NCI-H1417 (cell line): ENCODE results near the gene MUCL3.
A peak's percentile ranks its signal among the peaks of the same experiment; 100 is the strongest.
"Not testable (repeated sequence)": the region's sequence is repeated elsewhere in the genome, so short reads cannot be mapped to it uniquely, and the experiment has no call there.

Experiments used
- DNase-seq, 3 experiments: peaks; one replicate each; lab custom pipeline; 2025; lab: John Stamatoyannopoulos, UW

Gene MUCL3, protein sequence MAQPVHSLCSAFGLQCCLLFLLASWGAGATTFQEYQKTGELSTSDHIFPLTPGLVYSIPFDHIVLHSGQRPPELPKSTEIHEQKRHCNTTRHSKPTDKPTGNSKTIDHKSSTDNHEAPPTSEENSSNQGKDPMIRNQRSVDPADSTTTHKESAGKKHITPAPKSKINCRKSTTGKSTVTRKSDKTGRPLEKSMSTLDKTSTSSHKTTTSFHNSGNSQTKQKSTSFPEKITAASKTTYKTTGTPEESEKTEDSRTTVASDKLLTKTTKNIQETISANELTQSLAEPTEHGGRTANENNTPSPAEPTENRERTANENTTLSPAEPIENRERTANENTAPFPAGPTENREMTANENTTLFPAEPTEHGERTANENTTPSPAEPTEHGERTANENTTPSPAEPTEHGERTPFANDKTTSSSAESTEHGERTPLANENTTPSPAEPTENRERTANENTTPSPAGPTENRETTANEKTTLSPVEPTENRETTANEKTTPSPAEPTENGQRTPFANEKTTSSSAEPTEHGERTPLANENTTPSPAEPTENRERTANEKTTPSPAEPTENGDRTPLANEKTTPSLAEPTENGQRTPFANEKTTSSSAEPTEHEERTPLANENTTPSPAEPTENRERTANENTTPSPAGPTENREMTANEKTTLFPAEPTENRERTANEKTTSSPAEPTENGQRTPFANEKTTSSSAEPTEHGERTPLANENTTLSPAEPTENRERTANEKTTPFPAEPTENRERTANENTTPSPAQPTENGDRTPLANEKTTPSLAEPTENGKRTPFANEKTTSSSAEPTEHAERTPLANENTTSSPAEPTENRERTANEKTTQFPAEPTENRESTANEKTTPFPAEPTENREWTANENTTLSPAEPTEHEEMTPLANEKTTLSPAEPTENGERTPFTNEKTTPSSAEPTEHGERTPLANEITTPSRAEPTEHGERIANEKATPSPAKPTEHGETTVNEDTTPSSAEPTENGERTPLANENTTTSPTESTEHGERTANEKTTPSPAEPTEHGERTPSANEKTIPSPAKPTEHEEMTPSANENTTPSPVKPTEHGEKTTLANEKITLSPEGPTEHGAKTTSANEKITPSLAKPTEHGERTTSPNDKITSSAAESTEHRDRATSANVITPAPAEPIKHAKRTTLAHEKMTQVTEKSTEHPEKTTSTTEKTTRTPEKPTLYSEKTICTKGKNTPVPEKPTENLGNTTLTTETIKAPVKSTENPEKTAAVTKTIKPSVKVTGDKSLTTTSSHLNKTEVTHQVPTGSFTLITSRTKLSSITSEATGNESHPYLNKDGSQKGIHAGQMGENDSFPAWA (N-terminal part only)

DNA sequence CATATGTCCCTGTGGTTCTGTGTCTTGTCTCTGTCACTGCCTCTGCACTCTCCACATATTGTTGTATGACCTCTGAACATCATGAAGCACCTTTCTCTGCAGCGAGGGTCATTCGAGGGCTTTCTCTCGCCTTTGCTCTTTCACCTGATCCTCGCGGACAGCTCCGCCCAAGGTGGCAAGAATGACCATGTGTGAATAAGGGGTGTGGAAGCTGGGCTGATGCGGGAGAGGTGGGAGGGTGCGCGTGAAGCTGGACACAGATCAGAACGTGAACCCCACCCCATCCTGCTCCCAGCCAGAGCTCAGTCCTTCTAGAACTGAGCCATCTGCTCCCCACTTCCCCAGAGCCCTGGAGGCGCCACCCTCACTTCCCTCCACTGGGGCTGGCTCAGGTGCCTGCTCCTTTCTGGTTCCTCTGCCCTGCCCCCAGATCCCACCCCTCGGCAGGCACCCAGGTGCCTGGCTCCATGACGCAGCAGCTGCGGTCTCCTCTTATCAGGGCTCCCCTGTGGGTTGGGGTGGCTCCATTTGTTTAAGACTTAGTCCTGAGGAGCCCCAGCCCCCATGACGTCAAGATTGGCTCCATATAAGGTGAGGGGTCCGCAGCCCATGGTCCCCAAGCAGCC is at the start of gene MUCL3:
TSS of gene MUCL3 (plus strand) at position 613 of the 626 bp plus-strand sequence. CDS start 27 bp downstream, outside the sequence.
- no peak for DNase-seq

DNA sequence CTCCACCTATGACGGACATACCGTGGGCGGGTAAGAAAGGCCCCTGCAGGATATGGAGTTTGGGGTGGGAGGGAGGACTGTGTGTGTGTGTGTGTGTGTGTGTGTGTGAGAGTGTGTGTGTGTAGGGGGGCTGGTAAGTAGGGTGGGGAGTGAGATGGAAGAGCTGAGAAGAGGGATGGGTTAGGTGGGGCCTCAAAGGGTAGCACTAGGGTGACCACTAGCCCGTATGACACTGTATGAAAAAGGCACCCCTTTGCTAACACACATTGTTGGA is 49.4 kb upstream of the MUCL3 start:
- no peak for DNase-seq

DNA sequence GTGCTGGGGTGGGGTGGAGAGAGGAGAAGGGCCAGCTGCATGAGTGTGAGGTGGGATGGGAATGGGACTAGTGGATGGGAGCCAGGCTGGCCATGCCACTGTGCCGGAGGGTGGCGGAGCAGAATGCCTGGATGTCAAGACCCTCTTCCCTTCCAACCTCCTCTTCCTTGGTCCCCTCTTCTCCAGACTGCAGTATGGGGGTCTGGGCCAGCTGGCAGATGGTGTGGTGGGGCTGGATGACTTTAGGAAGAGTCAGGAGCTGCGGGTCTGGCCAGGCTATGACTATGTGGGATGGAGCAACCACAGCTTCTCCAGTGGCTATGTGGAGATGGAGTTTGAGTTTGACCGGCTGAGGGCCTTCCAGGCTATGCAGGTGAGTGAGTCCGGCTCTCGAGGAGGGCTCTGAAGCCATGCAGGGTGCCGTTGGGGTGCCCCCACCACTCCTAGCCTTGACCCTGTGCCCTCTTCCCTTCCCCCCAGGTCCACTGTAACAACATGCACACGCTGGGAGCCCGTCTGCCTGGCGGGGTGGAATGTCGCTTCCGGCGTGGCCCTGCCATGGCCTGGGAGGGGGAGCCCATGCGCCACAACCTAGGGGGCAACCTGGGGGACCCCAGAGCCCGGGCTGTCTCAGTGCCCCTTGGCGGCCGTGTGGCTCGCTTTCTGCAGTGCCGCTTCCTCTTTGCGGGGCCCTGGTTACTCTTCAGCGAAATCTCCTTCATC is 48.8 kb upstream of the MUCL3 start:
- DNase-seq, result no peak

DNA sequence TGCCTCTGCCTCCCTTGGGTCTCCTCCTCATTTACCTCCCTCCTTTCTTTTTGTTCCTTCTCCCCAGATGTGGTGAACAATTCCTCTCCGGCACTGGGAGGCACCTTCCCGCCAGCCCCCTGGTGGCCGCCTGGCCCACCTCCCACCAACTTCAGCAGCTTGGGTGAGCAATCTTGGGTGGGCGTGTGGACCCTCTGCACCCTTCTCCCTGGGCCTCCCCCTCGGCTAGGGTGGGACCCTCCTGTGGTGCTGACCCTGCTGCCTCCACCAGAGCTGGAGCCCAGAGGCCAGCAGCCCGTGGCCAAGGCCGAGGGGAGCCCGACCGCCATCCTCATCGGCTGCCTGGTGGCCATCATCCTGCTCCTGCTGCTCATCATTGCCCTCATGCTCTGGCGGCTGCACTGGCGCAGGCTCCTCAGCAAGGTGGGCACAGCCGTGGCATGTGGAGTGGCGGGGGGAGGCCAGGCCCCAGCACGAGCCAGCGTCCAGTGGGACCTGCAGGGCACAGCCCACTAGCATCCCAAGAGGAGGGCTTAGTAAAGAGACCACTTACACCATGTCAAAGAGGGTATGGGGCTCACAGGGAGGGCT is 47.7 kb upstream of the MUCL3 start:
- DNase-seq, result no peak

DNA sequence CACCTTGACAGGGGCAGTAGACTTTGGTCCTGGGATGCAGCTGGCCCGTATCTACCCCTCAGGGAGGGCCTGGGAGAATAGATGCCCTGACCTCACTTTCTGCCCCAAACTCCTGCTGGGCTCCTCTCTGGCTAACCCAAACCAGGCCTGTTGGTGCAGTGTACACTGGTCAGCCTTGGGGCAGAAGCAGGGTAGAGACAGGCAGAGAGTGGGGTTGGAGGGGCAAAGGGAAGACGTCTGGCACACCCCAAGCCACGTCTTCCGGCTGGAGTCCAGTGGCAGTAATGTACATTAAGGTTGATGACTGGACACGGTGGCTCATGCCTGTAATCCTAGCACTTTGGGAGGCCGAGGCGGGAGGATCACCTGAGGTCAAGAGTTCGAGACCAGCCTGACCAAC is 47.1 kb upstream of the MUCL3 start:
- DNase-seq, result no peak

DNA sequence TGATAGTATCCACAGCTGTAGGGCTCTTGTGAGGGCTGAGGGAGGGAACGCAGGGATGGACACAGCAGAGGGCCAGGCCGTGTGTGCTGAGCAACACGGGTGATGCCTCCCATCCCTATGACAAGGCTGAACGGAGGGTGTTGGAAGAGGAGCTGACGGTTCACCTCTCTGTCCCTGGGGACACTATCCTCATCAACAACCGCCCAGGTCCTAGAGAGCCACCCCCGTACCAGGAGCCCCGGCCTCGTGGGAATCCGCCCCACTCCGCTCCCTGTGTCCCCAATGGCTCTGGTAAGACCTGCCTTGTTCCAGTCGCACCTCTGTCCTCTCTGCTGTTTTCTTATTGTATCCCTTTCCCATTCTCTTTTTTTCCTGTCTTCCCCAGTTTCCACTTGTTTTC is 46.4 kb upstream of the MUCL3 start:
- no peak for DNase-seq

DNA sequence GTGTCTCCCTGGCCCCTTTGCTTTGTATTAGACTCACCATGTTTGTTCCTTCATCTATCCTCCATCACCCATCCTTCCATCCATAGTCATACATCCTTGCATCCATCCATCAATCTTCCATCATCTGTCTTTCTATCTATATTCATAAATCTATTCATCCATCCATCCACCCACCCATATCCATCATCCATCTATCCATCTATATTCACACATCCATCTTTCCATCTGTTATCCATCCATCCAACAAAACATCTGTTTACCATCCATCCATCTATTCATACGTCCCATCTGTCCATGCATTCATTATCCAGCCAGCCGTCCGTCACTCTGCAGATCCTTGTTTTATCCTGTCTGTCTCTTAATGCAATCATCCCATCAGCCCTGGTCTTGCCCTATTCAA is 45.8 kb upstream of the MUCL3 start:
- DNase-seq, result no peak

DNA sequence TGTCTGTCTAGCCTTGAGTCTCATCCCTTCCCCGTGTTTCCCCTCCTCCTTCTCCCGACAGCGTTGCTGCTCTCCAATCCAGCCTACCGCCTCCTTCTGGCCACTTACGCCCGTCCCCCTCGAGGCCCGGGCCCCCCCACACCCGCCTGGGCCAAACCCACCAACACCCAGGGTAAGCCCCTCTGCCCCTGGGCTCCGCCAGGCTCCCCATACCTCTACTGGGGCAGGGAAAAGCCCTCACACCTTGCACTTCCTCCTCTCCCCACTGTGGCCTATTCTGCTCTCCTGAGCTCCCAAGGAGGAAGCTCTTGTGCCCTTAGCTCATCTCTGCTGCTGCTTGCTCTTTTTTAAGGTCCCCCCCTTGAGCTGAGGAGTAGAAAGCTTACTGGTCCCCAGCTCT is 45.4 kb upstream of the MUCL3 start:
- no peak for DNase-seq

DNA sequence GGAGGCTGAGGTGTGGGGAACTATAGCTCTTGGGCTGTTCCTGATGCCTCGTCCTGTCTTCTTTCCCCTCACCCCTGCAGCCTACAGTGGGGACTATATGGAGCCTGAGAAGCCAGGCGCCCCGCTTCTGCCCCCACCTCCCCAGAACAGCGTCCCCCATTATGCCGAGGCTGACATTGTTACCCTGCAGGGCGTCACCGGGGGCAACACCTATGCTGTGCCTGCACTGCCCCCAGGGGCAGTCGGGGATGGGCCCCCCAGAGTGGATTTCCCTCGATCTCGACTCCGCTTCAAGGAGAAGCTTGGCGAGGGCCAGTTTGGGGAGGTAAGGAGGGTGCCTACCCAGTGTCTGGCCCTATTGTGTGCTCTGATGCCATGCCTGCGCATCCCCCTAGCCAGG is 44.2 kb upstream of the MUCL3 start:
- no peak for DNase-seq

DNA sequence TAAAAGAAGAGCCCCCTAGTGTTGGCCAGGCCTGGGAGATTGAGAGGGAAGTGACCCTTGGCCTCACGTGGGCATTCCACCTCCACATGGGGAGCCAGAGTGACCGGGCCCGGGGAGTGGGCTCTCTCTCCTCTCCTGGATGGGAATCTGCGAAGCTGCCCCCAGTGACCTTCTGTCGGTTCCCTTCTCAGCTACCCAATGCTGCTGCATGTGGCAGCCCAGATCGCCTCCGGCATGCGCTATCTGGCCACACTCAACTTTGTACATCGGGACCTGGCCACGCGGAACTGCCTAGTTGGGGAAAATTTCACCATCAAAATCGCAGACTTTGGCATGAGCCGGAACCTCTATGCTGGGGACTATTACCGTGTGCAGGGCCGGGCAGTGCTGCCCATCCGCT is 42.9 kb upstream of the MUCL3 start:
- DNase-seq, result no peak

DNA sequence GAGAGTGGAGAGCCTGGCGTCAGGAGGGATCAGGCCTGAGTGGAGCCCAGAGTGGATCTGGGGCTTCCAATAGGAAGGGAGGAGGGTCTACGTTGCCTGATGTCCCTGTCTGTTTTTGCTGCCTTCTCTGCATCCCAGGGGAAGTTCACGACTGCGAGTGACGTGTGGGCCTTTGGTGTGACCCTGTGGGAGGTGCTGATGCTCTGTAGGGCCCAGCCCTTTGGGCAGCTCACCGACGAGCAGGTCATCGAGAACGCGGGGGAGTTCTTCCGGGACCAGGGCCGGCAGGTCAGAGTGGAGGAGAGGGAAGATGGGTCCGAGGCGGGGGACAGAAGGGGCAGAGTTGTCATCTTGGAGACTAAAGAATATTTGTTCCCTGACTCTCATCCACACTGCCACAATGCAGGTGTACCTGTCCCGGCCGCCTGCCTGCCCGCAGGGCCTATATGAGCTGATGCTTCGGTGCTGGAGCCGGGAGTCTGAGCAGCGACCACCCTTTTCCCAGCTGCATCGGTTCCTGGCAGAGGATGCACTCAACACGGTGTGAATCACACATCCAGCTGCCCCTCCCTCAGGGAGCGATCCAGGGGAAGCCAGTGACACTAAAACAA is 41.9 kb upstream of the MUCL3 start:
- DNase-seq, result no peak

DNA sequence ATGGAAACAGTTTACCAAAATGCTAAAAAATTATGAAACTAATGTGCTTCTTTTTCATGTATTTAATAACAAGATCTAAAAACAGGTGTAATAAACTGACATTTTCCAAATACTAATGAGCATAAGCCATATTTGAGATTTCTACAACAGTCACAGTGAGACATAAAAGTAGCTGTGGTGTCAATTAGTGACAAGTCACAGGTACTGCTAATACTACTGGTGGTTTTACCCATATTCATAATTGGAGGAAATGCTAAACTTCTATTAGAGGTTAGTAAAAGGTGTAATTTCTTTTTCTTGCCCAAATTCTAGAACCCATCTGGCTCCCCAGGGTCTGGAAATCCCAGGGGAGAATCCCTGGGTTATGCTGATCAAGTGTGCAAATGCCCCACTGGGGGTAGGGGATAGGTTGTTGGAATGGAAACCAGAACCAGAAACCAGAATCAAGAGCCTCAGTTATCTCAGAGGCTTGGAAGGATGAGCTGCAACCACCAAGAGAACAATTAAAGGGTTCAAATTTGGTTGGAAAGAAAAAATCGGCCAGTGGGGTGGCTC is 39.8 kb upstream of the MUCL3 start:
- no peak for DNase-seq

DNA sequence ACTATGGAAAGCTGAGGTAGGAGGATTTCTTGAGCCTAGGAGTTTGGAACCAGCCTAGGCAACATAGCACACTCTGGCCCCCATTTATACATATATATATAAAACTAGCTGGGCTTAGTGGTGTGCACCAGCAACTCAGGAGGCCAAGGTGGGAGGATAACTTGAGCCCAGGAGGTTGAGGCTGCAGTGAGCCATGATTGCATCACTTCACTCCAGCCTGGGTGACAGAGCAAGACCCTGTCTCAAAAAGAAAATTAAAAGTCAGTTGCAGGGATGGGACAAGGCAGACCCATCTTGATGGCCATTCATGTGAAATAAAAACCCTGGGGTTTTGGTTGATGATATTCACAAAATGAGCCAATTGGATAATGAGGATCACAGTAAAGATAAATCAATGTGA is 39.3 kb upstream of the MUCL3 start:
- DNase-seq, result no peak

DNA sequence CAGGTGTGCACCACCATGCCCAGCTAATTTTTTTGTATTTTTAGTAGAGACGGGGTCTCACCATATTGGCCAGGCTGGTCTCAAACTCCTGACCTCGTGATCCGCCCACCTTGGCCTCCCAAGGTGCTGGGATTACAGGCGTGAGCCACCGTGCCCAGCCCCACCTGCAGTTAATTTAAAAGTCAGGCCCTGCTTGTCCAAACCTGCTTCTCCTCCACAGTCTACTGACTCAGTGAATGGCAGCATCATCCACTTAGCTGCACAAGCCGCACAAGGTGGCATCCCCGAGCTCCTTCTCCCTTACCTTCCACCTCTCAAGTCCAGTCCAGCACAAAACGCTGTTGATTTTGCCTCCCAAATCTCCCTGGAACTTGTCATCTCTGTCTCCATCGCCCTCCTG is 38.6 kb upstream of the MUCL3 start:
- not testable (repeated sequence) for DNase-seq

DNA sequence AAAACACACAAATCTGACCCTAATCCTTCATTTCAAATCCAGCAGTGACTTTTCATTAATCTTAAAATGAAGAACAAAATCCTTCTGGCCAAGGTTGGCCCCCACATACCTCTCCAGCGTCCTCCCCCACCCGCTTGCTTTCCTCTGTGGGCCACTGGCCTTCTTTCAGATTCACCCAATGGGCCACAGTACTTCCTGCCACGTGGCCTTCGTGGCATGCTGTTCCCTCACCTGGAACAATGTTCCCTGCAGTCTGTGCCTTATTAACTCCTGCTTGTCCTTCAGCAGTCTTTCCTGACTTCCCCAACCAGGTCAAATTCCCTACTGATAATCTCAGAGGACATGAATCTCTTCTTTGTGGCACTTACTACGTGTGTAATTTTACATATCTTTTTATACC is 38.1 kb upstream of the MUCL3 start:
- no peak for DNase-seq

DNA sequence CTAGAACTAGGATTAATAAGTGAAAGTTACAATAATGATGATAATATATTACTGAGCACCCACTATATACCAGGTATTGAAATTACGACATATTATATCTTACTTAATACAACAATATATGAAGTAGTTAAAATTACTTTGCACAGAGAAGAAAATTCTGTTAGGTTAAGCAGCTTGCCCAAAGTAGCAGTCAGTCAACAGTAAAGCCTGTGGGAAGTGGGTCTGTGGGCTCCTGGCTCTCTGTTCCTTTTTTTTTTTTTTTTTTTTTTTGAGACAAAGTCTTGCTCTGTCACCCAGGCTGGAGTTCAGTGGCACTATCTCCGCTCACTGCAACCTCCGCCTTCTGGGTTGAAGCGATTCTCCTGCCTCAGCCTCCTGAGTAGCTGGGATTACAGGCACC is 37.5 kb upstream of the MUCL3 start:
- DNase-seq, result no peak

DNA sequence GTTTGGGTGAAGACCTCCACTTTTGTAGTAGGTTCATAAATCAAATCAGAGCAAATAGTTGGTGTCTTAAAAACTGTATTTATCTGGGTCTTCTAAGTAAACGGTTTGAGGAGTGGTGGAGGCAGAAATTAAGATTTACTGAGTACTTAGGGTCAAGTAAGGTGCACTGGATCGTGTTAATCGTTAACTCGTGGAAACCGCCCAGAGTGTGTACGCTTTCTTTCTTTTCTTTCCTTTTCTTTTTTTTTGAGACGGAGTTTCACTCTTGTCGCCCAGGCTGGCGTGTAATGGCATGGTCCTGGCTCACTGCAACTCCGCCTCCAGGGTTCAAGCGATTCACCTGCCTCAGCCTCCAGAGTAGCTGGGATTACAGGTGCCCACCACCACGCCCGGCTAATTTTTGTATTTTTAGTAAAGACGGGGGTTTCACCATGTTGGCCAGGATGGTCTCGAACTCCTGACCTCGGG is 33.4 kb upstream of the MUCL3 start:
- not testable (repeated sequence) for DNase-seq

DNA sequence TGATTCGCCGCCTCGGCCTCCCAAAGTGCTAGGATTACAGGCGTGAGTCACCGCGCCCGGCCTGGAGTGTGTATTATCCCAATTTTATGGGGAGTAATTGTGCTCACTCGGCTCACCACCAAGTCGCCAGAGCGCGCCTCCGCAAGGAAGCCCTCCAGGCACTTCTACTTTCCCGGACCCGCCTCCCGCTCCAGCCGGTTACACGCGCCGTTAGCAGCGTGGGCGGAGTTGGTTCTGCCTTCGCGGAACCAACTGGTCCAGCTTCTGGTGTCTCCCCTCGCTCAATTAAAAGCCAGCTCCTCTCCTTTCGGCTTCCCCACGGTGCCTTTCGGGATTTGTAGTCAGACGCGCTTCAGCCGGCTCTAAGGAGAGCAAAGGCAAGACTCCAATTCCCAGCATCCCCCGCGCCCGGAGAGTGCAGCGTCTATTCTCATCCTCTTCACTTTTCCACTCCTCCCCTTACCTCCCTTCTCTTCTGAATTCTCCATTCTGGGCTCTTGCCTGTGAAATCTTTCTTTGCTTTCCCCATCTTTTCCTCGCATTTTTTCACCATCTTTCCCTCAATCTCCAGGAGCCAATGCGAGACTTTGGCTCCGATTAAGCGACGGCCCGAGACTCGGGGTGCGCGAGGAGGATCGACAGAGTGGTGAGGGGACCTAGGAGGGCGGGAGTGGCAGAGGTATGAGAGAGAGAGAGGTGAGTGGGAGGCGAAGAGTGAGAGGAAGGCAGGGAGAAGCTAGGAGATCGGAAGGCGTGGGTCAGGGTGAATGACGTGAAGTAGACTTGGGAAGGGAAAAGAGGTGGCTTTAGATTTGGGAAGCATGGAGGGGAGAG is 32.8 kb upstream of the MUCL3 start, which contains the start of gene GTF2H4:
TSS of gene GTF2H4 (plus strand) at position 450 of the 834 bp plus-strand sequence.
- peak; percentile 96 to 98 (median 97) for DNase-seq

DNA sequence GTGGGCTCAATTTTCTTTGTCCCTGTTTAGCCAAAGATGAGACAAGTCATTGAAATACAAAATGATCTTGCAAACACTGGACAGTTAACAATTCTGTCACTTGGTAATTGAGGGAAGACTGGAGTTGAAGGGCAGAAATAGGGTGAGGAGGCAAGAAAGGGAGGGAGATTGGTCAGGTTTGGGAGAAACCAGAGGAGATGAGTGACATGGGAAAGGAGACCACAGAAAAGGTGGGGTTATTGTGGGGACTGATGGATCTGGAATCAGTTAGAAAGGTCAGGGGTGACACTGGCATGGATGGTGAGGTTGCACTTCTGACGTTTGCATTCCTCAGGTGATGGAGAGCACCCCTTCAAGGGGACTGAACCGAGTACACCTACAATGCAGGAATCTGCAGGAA is 32.1 kb upstream of the MUCL3 start:
- no peak for DNase-seq
